H1 (cell line): ENCODE results near the gene VENTX. TPM values are rescaled to one million over a fixed set of nuclear protein-coding genes. Genes with fewer than 3 reads are reported as not detected.

Source experiments
- CTCF ChIA-PET: fragments of 300-600 bp; sonication (Branson Sonifier 250); formaldehyde crosslinking; loops from one replicate; lab custom pipeline; 2021; ENCODE audit not compliant: partially characterized antibody; lab: Charles Lee
- POLR2A ChIA-PET: fragments of 300-600 bp; sonication (Branson Sonifier 250); formaldehyde crosslinking; loops from one replicate; lab custom pipeline; 2021; ENCODE audit warnings: inconsistent platforms; ENCODE audit not compliant: partially characterized antibody; lab: Charles Lee
- DNase-seq, 2 experiments: peaks; one replicate each; pipeline versions ENCODE4 v3.0.0 to v3.0.0-alpha.2; 2010 to 2022; ENCODE audit warnings: low spot score in 2 of 2, low read depth in 1 of 2, mixed read lengths in 1 of 2
- FAIRE-seq: peaks from 2 replicates; lab custom pipeline; 2011; peaks lifted over from hg19 to GRCh38; lab: Jason Lieb, UNC
- H2AFZ ChIP-seq: 2 replicates; pipeline ENCODE4 v1.8.1; 2012; ENCODE audit warnings: low read length, inconsistent platforms
- H2AK5ac ChIP-seq: 2 replicates; pipeline ENCODE4 v1.6.1; 2013; ENCODE audit warnings: low read depth, low read length
- H2BK120ac ChIP-seq: replicated peaks from 2 replicates; pipeline ENCODE3; 2013; ENCODE audit warnings: low read depth, low read length, inconsistent platforms
- H2BK12ac ChIP-seq: 2 replicates; pipeline ENCODE4 v1.6.1; 2013; ENCODE audit warnings: low read depth, low read length
- H2BK15ac ChIP-seq: 2 replicates; pipeline ENCODE4 v1.6.1; 2013; ENCODE audit warnings: low read length
- H2BK20ac ChIP-seq: 2 replicates; pipeline ENCODE4 v1.6.1; 2013; ENCODE audit warnings: low read length
- H2BK5ac ChIP-seq: 2 replicates; pipeline ENCODE4 v1.6.1; 2013; ENCODE audit warnings: low read depth, low read length
- H3K14ac ChIP-seq: 2 replicates; pipeline ENCODE4 v1.6.1; 2013; ENCODE audit warnings: inconsistent platforms; ENCODE audit not compliant: insufficient read length
- H3K18ac ChIP-seq: 2 replicates; pipeline ENCODE4 v1.6.1; 2013; ENCODE audit warnings: low read length; ENCODE audit errors: extremely low read depth
- H3K23ac ChIP-seq: 2 replicates; pipeline ENCODE4 v1.6.1; 2013; ENCODE audit warnings: inconsistent platforms; ENCODE audit not compliant: insufficient read length
- H3K23me2 ChIP-seq: 2 replicates; pipeline ENCODE4 v1.6.1; 2013; ENCODE audit warnings: low read depth, low read length
- H3K27ac ChIP-seq: 2 replicates; pipeline ENCODE4 v1.6.1; 2011; ENCODE audit warnings: low read depth, low read length, inconsistent platforms
- H3K27me3 ChIP-seq, 4 experiments: replicated peaks in 1 of 4; 1 replicate in 1 of 4; 2 replicates in 3 of 4; pipeline versions ENCODE4 v1.6.1 to v1.8.1; 2011 to 2013; ENCODE audit warnings: low read length in 3 of 4, mild to moderate bottlenecking in 3 of 4, inconsistent platforms in 2 of 4, mixed read lengths in 2 of 4, moderate library complexity in 1 of 4; ENCODE audit not compliant: control insufficient read depth in 3 of 4, insufficient read depth in 3 of 4; ENCODE audit errors: extremely low read depth in 1 of 4
- H3K36me3 ChIP-seq, 4 experiments: 2 replicates each; pipeline versions ENCODE4 v1.6.1 to v1.8.1; 2011 to 2013; ENCODE audit warnings: mild to moderate bottlenecking in 4 of 4, low read length in 3 of 4, moderate library complexity in 2 of 4, control low read depth in 1 of 4, inconsistent platforms in 1 of 4; ENCODE audit not compliant: insufficient read depth in 4 of 4, control insufficient read depth in 2 of 4
- H3K4ac ChIP-seq: replicated peaks from 2 replicates; pipeline ENCODE3; 2013; ENCODE audit warnings: low read length, low read depth, mixed read lengths, inconsistent platforms; ENCODE audit not compliant: insufficient read length
- H3K4me1 ChIP-seq, 4 experiments: replicated peaks in 1 of 4; 1 replicate in 1 of 4; 2 replicates in 3 of 4; pipeline versions ENCODE4 v1.6.1 to v1.8.1; 2011 to 2013; ENCODE audit warnings: low read length in 3 of 4, inconsistent platforms in 2 of 4, mixed read lengths in 1 of 4; ENCODE audit not compliant: insufficient read depth in 4 of 4, control insufficient read depth in 3 of 4
- H3K4me2 ChIP-seq, 2 experiments: 2 replicates each; pipeline versions ENCODE4 v1.6.1 to v1.8.1; 2011 to 2013; ENCODE audit warnings: low read depth in 2 of 2, low read length in 2 of 2, control low read depth in 1 of 2, inconsistent platforms in 1 of 2, mild to moderate bottlenecking in 1 of 2; ENCODE audit not compliant: insufficient read depth in 1 of 2
- H3K4me3 ChIP-seq, 4 experiments: fragments of 200-600, 300-600 bp in 1 of 4; sonication (generic), shearing (Covaris generic), sonication (Bioruptor Twin) in 1 of 4; 2 replicates each; pipeline versions ENCODE4 v1.5.1 to v1.8.1; 2011 to 2016; ENCODE audit warnings: low read length in 4 of 4, low read depth in 3 of 4, control low read depth in 2 of 4, inconsistent platforms in 2 of 4, mild to moderate bottlenecking in 2 of 4, mixed read lengths in 1 of 4, moderate library complexity in 1 of 4; ENCODE audit not compliant: insufficient read depth in 2 of 4; ENCODE audit errors: extremely low read depth in 1 of 4
- H3K56ac ChIP-seq: replicated peaks from 2 replicates; pipeline ENCODE3; 2013; ENCODE audit warnings: low read depth, mild to moderate bottlenecking, mixed read lengths, low read length, inconsistent platforms; ENCODE audit not compliant: insufficient read length
- H3K79me1 ChIP-seq: 2 replicates; pipeline ENCODE4 v1.6.1; 2013; ENCODE audit warnings: low read depth, low read length, control low read depth
- H3K79me2 ChIP-seq, 2 experiments: 2 replicates each; pipeline versions ENCODE4 v1.6.1 to v1.8.1; 2012 to 2013; ENCODE audit warnings: low read length in 2 of 2, mild to moderate bottlenecking in 2 of 2, inconsistent platforms in 1 of 2; ENCODE audit not compliant: insufficient read depth in 2 of 2, control insufficient read depth in 1 of 2
- H3K9ac ChIP-seq, 4 experiments: replicated peaks in 1 of 4; 1 replicate in 1 of 4; 2 replicates in 3 of 4; pipeline versions ENCODE4 v1.6.1 to v1.8.1; 2011 to 2013; ENCODE audit warnings: low read depth in 3 of 4, low read length in 3 of 4, control low read depth in 2 of 4, mild to moderate bottlenecking in 2 of 4, moderate library complexity in 2 of 4, inconsistent platforms in 1 of 4; ENCODE audit errors: extremely low read depth in 1 of 4
- H3K9me3 ChIP-seq, 2 experiments: 2 replicates each; pipeline versions ENCODE4 v1.6.1 to v1.8.1; 2012 to 2013; ENCODE audit warnings: mild to moderate bottlenecking in 2 of 2, moderate library complexity in 2 of 2, control low read depth in 1 of 2, inconsistent platforms in 1 of 2, low read depth in 1 of 2, low read length in 1 of 2, mixed read lengths in 1 of 2; ENCODE audit not compliant: insufficient read depth in 2 of 2
- H4K20me1 ChIP-seq, 2 experiments: replicated peaks in 1 of 2; 2 replicates each; pipeline versions ENCODE3 to v1.8.1; 2011 to 2013; ENCODE audit warnings: inconsistent platforms in 2 of 2, low read length in 2 of 2, mild to moderate bottlenecking in 1 of 2; ENCODE audit not compliant: insufficient read depth in 2 of 2, control insufficient read depth in 1 of 2
- H4K5ac ChIP-seq: 2 replicates; pipeline ENCODE4 v1.6.1; 2013; ENCODE audit warnings: low read length, low read depth, mixed read lengths, inconsistent platforms; ENCODE audit not compliant: insufficient read length
- H4K8ac ChIP-seq: 2 replicates; pipeline ENCODE4 v1.8.0; 2013; ENCODE audit warnings: mild to moderate bottlenecking, moderate library complexity, low read length, inconsistent platforms; ENCODE audit not compliant: insufficient read depth; ENCODE audit errors: extremely low read depth
- H4K91ac ChIP-seq: replicated peaks from 2 replicates; pipeline ENCODE3; 2013; ENCODE audit warnings: low read length, mixed read lengths, inconsistent platforms; ENCODE audit not compliant: insufficient read length
- E2F6 ChIP-seq: IDR thresholded peaks from 2 replicates; pipeline ENCODE4 v1.6.1; 2012; ENCODE audit warnings: inconsistent platforms
- EZH2 ChIP-seq: fragments of 200-600 bp; sonication (generic); IDR thresholded peaks from 2 replicates; pipeline ENCODE4 v1.7.1; 2012; ENCODE audit warnings: low read depth, mild to moderate bottlenecking, moderate library complexity, low read length, inconsistent platforms; ENCODE audit not compliant: severe bottlenecking
- MAX ChIP-seq: IDR thresholded peaks from 2 replicates; pipeline ENCODE4 v1.6.1; 2012; ENCODE audit warnings: inconsistent platforms
- SP2 ChIP-seq: IDR thresholded peaks from 2 replicates; pipeline ENCODE4 v1.6.1; 2012; ENCODE audit warnings: mild to moderate bottlenecking, low read length, inconsistent platforms
- SUZ12 ChIP-seq: fragments of 200-600 bp; sonication (generic); IDR thresholded peaks from 2 replicates; pipeline ENCODE4 v1.6.1; 2012; ENCODE audit warnings: mild to moderate bottlenecking, inconsistent platforms, low read length, moderate library complexity, mixed read lengths
- WGBS, 2 experiments: shearing (Covaris generic) in 1 of 2; methylation state at CpG; one replicate each; pipeline versions ENCODE4 v1.1.6 to v1.1.7; 2013 to 2015; ENCODE audit warnings: low lambda C conversion rate in 2 of 2, mixed read lengths in 2 of 2, inconsistent platforms in 1 of 2, low coverage in 1 of 2, missing lambda C conversion rate in 1 of 2; ENCODE audit not compliant: insufficient replicate concordance in 2 of 2, insufficient coverage in 1 of 2, insufficient read length in 1 of 2; ENCODE audit errors: extremely low coverage in 1 of 2, missing lambda C conversion rate in 1 of 2; 5-methylcytosine and 5-hydroxymethylcytosine counted together
- polyA plus RNA-seq, 7 experiments: library from polyadenylated mRNA; depleted of rRNA in 3 of 7; stranded (reverse) in 5 of 7; unstranded in 2 of 7; fragments of >200 nt in 5 of 7; fragments of 200-250 nt in 2 of 7; gene quantifications; 1 replicate in 5 of 7; 2 replicates in 1 of 7; 4 replicates in 1 of 7; pipeline versions ENCODE4 v1.2.1 to v1.2.3, GENCODE V29; 2011 to 2013; ENCODE audit warnings: missing spikeins in 2 of 7, mixed read lengths in 2 of 7
- total RNA-seq: library from RNA; stranded (reverse); fragmentation: NEBNext Ultra II Directional; extraction: Animal tissue kit (Norgen Biotek cat#: 25700); gene quantifications from 2 replicates; pipeline ENCODE4 v1.2.1, GENCODE V29; 2021

The VENTX gene
- total and polyA plus RNA-seq, 2 of the 8 experiments (the other 6 are each of a cell fraction or from before 2014, with no cell fraction given): 5.6 TPM

- no peak overlapping the region; the same call in 1 of the 2 replicates for H4K8ac ChIP-seq
- H2BK20ac ChIP-seq: no peak overlapping the region; the same call in 1 of the 2 replicates
- H3K79me2 ChIP-seq: no peaks in the 10 kb centered on the region
- DNase-seq: no peak
- H3K27ac ChIP-seq: no peak overlapping the region
- peaks cover 0 to 8% of the 10 kb centered on the region in 2 experiments; a peak in 1 of 4 replicates for H3K9me3 ChIP-seq
- H3K23ac ChIP-seq: no peak overlapping the region
- no peak overlapping the region for H3K56ac ChIP-seq
- peak overlapping the region; percentile 7 for H4K5ac ChIP-seq
- no peaks in the 10 kb centered on the region; the same call in 1 of the 2 replicates for H3K79me1 ChIP-seq
- H3K27me3 ChIP-seq: peaks cover 29 to 47% (median 44%) of the 10 kb centered on the region in 4 experiments
- H2AFZ ChIP-seq: no peak overlapping the region
- H3K14ac ChIP-seq: no peak overlapping the region
- H2BK12ac ChIP-seq: peak overlapping the region; percentile 87; the same call in 1 of the 2 replicates
- peaks cover 0 to 7% (median 3%) of the 10 kb centered on the region in 4 experiments; a peak in 3 of 8 replicates for H3K36me3 ChIP-seq
- H3K18ac ChIP-seq: peak overlapping the region; percentile 97
- peak overlapping the region; percentile 29; the same call in 1 of the 2 replicates for H2BK15ac ChIP-seq
- H2AK5ac ChIP-seq: peak overlapping the region; percentile 75; the same call in 1 of the 2 replicates
- WGBS, 2 experiments: 74% methylated on average over 32 of the region's 44 CpGs; no CpG with 5 or more reads in 1 of the 2 experiments
- H2BK5ac ChIP-seq: peak overlapping the region; percentile 87; the same call in 1 of the 2 replicates
- H4K20me1 ChIP-seq: no peaks in the 10 kb centered on the region
- POLR2A ChIA-PET: interaction anchor here (0.9 to 1.4 kb wide), 4 partner anchors 12 to 71 kb away, joined by 3 to 5 read pairs (median 4); no protein-coding TSS in a partner anchor
- H3K4me3 ChIP-seq: peak overlapping the region in 2 of 4 experiments; percentile 54 to 63; a peak in 4 of 8 replicates
- H3K9ac ChIP-seq: no peak overlapping the region
- H3K23me2 ChIP-seq: peaks cover 10% of the 10 kb centered on the region; the same call in 1 of the 2 replicates
- H3K4me1 ChIP-seq: peaks cover 0 to 31% (median 15%) of the 10 kb centered on the region in 4 experiments; a peak in 6 of 7 replicates
- peak overlapping the region; percentile 69 to 91 for H3K4me2 ChIP-seq
- peak overlapping the region; percentile 54 for H3K4ac ChIP-seq
- TF ChIP-seq SUZ12 (peak; percentile 47; the same call in 1 of the 2 replicates), EZH2 (peak; percentile 65), MAX (peak; percentile 97), SP2 (no peak), E2F6 (peak; percentile 95)
- peak overlapping the region; percentile 72 for H4K91ac ChIP-seq
- H2BK120ac ChIP-seq: peak overlapping the region; percentile 47
- FAIRE-seq: no peak
- CTCF ChIA-PET: interaction anchor here (0.8 to 1.3 kb wide), 4 partner anchors 15 to 764 kb away, joined by 3 to 4 read pairs (median 3); no protein-coding TSS in a partner anchor
Measured at GRCh38 chr10:133231244-133231945, 6.3 kb upstream of the VENTX start.
